Cortex of kidney (tissue), 1 donor: ENCODE measurements around the gene LACRT.
"Not testable (repeated sequence)": the region's sequence is repeated elsewhere in the genome, so short reads cannot be mapped to it uniquely, and the experiment has no call there.

Source experiments
- DNase-seq: peaks from one replicate; lab custom pipeline; 2025; lab: John Stamatoyannopoulos, UW

LACRT gene

GRCh38 chr12:54634795-54635194, at the start of gene LACRT:
TSS of gene LACRT (minus strand) at chr12:54634895. CDS start at chr12:54634841, 54 bp downstream.
- DNase-seq = no peak

GRCh38 chr12:54683398-54683797, 48.7 kb upstream of the LACRT start:
- DNase-seq = no peak

DNA sequence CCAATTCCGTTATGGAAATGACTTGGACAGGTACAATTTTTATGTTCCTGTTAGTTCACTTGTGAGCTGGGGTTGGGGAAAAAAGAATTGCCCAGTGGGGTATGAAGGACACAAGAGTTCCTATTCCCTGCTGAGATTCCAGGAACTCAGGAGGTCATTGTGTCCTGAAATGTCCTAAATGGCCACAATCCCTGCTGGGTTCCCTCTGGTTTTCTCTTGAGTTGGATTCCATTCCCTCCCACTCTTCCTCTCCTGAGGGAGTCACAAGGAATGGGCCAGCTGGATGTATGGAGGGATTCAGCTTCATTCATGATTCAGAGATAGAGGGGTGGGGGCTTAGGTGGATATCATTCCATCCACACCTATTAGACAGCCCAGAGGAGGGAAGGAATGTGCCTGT, 48.0 kb upstream of the LACRT start:
- no peak for DNase-seq

- no peak for DNase-seq
These were observed 45.7 kb upstream of the LACRT start for GRCh38 chr12:54680374-54680773.

GRCh38 chr12:54678131-54678530, 43.4 kb upstream of the LACRT start:
- DNase-seq = no peak

DNA sequence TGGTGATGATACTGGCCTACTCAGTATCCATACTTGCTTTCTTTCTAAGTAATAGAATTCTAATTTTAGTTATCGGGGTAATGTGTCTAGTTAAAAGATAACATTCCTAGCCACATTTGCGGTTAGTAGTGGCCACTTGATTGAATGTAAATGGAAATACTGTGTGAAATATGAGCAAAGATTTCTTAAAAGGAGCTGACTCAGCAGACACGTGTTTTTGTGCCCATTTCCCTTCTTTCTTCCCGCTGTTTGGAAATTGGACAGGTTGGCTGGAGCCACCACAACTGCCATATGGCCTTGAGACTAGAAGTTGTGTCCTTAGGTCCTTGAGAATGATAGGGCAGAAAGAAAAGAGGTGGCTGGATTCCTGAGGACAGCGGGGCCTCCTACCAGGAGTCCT, 33.2 kb upstream of the LACRT start:
- DNase-seq = no peak

- DNase-seq = no peak
These were observed 31.3 kb upstream of the LACRT start for GRCh38 chr12:54666008-54666407.

DNA sequence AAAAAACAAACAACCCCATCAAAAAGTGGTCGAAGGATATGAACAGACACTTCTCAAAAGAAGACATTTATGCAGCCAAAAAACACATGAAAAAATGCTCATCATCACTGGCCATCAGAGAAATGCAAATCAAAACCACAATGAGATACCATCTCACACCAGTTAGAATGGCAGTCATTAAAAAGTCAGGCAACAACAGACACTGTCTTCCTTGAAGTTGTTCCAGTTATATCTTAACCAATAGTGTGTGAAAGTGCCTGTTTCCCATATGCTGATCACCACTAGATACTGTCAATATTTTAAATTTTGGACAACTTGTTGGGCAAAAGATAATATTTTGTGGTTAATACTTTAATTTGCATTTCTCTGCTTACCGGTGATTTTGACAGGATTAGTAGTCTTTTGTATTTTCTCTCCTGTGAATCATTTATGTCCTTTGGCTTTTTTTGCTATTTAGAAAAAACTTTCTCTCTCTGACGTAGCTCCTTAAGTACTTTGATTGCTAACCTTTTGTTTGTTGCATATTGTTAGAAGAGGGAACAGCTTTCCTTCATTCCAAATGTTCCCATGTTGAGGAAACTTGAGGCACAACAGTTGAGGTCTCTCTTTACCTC, 30.4 kb upstream of the LACRT start:
- DNase-seq = not testable (repeated sequence)

GRCh38 chr12:54663603-54664002, 28.9 kb upstream of the LACRT start:
- DNase-seq = no peak

DNA sequence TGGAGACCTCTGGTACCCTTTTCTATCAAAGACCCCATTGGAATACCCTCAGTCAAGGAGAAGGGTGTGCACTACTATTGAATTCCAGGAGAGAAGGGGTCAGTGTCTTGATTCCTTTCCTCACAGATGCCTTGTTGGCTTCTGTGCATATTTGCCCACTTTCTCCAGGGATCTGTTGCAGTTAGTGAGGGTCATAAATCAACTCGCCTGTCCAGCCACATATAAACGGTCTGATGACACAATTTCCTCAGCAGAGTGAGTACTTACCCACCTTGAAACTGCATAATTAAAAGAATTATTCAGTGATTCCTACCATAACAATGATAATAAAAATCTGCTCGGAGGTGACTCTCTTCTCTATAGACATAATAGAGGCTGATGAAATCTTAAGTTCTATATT, 27.3 kb upstream of the LACRT start:
- no peak for DNase-seq

DNA sequence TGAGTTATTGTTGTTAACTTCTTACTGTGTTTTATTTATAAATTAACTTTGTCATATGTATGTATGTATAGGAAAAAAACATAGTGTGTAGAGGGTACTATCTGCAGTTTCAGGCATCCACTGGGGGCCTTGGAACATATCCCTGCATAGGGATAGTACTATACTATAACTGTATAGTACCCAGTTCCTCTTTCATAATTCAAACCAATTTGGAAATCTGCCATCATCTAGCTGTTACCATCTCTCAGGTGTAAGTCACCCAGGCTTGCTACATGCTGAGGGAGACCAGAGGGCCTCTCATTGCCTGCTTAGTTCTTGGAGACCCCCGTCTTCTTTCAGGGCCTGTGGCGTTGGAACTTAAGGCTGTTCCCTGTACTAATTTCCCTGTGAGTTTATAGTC, 26.4 kb upstream of the LACRT start:
- DNase-seq = no peak

DNA sequence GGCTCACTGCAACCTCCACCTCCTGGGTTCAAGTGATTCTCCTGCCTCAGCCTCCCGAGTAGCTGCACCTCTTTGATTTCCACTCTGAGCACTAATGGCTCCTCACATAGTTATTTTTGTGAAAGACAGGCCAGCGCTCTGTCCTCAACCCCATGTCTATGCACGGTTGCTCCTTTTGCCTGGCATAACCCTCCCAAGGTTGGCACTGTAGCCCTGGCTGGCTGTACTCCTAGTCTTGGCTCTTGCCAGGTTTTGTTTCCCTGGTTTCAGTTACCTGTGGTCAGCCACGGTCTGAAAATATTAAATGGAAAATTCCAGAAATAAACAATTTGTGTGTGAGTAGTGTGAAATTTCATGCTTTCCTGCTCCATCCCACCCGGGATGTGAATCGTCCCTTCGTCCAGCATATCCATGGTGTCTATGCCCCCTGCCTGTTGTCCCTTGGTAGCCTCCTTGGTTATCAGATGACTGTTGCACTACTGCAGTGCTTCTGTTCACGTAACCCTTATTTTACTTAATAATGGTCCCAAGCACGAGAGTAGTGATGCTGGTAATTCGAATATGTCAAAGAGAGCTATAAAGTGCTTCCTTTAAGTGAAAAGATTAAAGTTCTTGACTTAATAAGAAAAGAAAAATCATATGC, 25.7 kb upstream of the LACRT start:
- DNase-seq = no peak

DNA sequence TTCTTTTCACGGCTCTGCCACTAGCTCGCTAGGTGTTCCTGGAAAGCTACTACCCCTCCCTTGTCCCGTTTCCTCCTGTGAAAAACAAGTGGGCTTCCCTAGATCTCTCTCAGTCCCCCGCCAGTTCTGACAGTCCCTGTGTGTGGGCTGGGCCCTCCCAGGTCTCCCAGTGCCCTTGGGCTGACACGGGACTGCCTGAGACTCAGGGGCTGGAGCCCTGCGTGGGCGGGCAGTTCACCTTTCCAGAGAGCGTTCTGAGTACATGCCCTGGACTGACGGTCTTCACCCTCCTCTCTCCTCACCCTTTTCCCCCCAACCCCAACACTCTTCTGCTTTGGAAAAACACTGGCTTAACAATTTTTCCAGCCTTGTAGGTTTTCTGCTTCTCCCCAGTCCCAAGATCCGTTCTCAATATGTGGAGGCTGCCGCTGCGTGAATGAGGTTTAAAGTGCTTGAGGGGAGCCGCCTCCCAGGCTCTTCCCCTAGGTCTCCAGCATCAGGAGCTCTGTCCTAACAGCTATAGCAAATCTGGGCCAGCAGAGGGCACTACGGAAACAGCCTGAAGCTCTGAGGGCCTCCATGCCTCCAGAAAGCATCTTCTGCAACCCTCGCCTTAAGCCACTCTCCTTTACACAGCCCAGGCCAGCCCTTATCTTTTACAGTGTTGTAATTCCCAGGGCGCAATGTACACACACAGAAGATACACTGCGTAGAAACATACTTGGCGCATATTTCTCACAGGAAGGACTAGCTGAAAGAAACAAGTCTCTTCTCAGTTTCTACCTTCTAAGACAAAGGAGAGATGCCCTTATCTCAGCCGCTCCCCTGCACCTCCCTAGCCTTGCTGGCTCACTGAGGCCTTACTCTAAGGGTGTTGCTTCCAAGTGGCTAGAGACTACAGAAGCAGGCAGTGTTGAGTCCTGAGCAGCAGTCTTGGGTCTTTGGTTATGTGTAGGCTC, 23.9 kb upstream of the LACRT start:
- DNase-seq = no peak

DNA sequence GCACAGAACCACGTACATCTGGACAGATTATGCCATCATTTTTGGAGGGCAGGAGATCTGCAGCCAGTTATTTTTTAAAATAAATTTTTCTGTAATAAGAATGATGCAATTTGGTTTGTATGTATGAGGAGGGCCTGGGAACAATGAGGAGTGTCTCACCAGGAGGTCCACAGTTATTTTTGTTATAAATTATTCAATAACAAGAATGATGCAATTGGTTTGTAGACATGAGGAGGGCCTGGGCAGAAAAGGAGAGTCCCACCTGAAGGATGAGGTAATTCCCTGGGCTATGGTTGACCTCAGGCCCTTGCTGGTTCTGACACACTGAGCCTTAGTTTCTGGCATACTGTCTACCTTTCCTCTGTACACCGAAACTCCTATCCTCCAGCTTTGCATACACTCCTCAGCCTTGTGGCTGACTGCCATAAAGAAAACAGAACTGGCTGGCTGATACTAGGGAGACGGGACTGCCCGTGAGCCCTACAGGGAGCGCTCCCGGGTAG, 22.5 kb upstream of the LACRT start:
- no peak for DNase-seq

GRCh38 chr12:54654926-54655325, 20.2 kb upstream of the LACRT start:
- no peak for DNase-seq

- DNase-seq = no peak
These were observed 18.3 kb upstream of the LACRT start for GRCh38 chr12:54653025-54653424.

DNA sequence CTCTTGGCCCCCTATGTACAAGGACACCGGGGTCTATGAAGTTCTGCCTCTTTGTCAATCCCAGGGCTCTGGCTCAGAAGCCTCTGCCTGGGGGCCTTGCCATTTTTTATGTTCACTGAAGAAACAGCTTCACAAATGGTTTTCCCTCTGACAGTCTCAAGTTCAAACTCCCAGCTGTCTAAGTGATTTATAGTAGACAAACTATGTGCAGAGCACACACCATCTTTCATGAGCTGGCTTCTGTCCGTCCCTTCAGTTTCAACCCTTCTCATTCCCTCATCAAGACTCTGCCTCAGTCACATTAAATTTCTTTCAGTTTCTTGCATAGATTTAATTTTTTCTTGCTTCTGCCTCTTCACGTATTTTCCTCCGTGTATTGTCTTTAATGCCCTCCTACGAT, 16.2 kb upstream of the LACRT start:
- no peak for DNase-seq

GRCh38 chr12:54650409-54650808, 15.7 kb upstream of the LACRT start:
- no peak for DNase-seq

GRCh38 chr12:54649825-54650224, 15.1 kb upstream of the LACRT start:
- no peak for DNase-seq

DNA sequence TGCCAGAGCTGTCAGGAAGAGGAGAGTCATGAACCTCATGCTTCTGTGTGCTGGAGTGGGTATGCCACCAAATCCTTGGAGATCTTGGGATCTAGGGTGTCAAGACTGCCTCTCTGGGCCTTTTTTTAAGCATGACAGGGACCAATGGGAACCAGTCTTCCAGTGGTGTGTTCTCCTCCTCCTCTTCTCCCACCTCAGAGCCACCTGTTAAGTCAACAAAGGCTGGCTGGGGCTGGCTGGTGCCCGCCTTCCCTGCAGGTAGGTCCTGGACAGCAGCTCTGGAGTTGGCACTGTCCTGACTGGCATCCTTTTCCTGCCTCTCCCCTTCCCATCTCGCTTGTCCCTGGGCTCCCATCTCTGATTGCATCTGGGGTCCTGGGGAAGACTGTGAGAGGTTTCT, 13.6 kb upstream of the LACRT start, which contains the start of gene DCD:
TSS of gene DCD (minus strand) at position 101 of the 400 bp plus-strand sequence. CDS start at position 39, 62 bp downstream.
- no peak for DNase-seq

DNA sequence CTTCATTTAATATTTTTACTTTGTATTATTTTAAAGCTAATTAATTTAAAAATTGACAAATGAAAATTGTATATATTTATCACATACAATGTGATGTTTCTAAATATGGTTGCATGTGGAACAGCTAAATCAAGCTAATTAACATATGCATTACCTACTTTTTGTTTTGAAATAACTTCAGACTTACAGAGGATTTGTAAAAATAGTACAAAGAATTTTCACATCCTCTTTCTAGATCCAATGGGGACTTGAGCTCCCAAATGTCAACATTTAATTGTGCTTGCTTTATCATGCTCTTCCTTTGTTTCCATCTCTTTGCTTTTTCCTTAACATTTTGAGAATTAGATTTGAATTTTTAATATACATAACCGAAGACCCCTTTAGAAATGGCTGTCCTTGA, 6.9 kb upstream of the LACRT start:
- DNase-seq = no peak

- no peak for DNase-seq
These were observed 6.4 kb upstream of the LACRT start for GRCh38 chr12:54641089-54641488.

DNA sequence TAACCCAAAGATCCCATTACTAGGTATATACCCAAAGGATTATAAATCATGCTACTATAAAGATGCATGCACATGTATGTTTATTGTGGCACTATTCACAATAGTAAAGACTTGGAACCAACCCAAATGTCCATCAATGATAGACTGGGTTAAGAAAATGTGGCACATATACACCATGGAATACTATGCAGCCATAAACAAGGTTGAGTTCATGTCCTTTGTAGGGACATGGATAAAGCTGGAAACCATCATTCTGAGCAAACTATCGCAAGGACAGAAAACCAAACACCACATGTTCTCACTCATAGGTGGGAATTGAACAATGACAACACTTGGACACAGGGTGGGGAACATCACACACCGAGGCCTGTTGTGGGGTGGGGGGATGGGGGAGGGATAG, 4.4 kb upstream of the LACRT start:
- DNase-seq = not testable (repeated sequence)
